Left ventricle myocardium inferior (tissue), 1 donor: ENCODE results near the gene VPS25. TPM values are rescaled to one million over a fixed set of nuclear protein-coding genes. Genes with fewer than 3 reads are reported as not detected.
"Not testable (repeated sequence)": the region's sequence is repeated elsewhere in the genome, so short reads cannot be mapped to it uniquely, and the experiment has no call there.

Experiments used
- DNase-seq: peaks from one replicate; pipeline ENCODE4 v3.0.0-alpha.2; 2020
- H3K27ac ChIP-seq: fragments of 200-600 bp; replicated peaks from 2 replicates; pipeline ENCODE4 v1.8.0; 2021
- H3K27me3 ChIP-seq: fragments of 200-600 bp; 2 replicates; pipeline ENCODE4 v1.8.0; 2021; ENCODE audit warnings: low read depth
- H3K36me3 ChIP-seq: fragments of 200-600 bp; 2 replicates; pipeline ENCODE4 v1.8.0; 2021
- H3K4me1 ChIP-seq: fragments of 200-600 bp; 2 replicates; pipeline ENCODE4 v1.8.0; 2021
- H3K4me3 ChIP-seq: fragments of 200-600 bp; 2 replicates; pipeline ENCODE4 v1.8.0; 2021; ENCODE audit warnings: mild to moderate bottlenecking, moderate library complexity
- H3K9me3 ChIP-seq: fragments of 200-600 bp; replicated peaks from 2 replicates; pipeline ENCODE4 v1.8.0; 2021
- intact Hi-C: fragments of 100-400 bp; cut with micrococcal nuclease; formaldehyde crosslinking; loops from one replicate; pipeline ENCODE4 v1.11.0; 2022
- total RNA-seq: library from RNA; stranded (reverse); fragmentation: NEBNext Ultra II Directional; extraction: Animal tissue kit (Norgen Biotek cat#: 25700); gene quantifications from one replicate; pipeline ENCODE4 v1.2.1, GENCODE V29; 2021
- TF ChIP-seq, protein P1 (sequence below): fragments of 200-600 bp; IDR thresholded peaks from 2 replicates; pipeline ENCODE4 v1.8.0; 2021; ENCODE audit warnings: antibody characterized with exemption, mild to moderate bottlenecking, borderline replicate concordance
- donor health status: DM: no; HTN: yes; CAD: no; lungs with severe emphysema.

The VPS25 gene
- total RNA-seq, 1 donor from 2014 or later, result 37.5 TPM

DNA sequence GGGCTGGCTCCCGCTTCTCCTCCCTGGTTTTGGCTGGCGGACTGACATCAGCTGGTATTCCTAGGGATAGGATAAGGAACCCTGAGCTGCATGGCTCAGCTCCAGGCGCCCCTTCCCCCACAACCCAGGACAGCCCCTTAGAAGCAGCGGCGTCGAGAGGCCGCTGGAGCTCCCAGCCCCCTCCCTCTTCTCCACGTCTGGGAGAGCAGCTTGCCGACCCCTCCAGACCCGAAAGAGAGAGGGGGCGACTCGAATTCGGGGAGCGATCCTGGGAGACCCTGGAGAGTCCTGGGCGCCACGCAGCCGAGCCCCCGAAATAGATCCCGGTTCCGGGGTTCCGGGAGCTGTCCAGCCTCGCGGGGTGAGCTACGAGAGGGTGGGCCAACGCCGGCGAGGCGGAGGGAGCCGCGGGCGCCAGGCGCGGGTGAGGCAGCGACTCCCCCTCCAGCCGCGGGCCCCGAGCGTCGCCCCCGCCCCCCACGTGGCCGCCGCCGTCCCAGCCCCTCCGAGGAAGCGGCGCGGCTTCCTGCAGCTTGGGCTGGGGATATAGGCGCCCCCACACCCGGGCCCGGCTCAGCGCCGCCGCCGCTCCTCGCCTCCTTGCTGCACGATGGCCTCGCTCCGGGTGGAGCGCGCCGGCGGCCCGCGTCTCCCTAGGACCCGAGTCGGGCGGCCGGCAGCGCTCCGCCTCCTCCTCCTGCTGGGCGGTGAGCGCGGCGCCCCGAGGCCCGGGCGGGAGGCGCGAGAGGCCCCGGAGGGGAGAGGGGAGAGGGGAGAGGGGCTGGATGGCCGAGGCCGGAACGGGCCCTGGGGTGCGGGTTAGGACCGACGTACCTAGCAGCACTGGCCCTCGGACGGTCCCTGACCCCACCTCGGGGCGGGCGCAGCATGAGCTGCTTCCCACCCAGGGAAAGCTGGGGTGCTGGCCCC is 12.3 kb upstream of the VPS25 start, which contains the start of gene RAMP2:
TSS of gene RAMP2 (plus strand) at position 576 of the 930 bp plus-strand sequence. CDS start at position 611, 35 bp downstream.
- DNase-seq, result peak; percentile 36
- TF ChIP-seq, protein P1, sequence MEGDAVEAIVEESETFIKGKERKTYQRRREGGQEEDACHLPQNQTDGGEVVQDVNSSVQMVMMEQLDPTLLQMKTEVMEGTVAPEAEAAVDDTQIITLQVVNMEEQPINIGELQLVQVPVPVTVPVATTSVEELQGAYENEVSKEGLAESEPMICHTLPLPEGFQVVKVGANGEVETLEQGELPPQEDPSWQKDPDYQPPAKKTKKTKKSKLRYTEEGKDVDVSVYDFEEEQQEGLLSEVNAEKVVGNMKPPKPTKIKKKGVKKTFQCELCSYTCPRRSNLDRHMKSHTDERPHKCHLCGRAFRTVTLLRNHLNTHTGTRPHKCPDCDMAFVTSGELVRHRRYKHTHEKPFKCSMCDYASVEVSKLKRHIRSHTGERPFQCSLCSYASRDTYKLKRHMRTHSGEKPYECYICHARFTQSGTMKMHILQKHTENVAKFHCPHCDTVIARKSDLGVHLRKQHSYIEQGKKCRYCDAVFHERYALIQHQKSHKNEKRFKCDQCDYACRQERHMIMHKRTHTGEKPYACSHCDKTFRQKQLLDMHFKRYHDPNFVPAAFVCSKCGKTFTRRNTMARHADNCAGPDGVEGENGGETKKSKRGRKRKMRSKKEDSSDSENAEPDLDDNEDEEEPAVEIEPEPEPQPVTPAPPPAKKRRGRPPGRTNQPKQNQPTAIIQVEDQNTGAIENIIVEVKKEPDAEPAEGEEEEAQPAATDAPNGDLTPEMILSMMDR, result peak; percentile 11
- H3K27me3 ChIP-seq, result peaks cover 26% of the 10 kb centered on the region
- H3K27ac ChIP-seq, result peak within 1 kb of the TSS; percentile 94
- intact Hi-C loops, result no loop called here
- H3K9me3 ChIP-seq, result no peaks in the 10 kb centered on the region
- H3K4me3 ChIP-seq, result peak within 1 kb of the TSS; percentile 81
- peaks cover 38% of the 10 kb centered on the region for H3K4me1 ChIP-seq
- no peaks in the 10 kb centered on the region for H3K36me3 ChIP-seq

DNA sequence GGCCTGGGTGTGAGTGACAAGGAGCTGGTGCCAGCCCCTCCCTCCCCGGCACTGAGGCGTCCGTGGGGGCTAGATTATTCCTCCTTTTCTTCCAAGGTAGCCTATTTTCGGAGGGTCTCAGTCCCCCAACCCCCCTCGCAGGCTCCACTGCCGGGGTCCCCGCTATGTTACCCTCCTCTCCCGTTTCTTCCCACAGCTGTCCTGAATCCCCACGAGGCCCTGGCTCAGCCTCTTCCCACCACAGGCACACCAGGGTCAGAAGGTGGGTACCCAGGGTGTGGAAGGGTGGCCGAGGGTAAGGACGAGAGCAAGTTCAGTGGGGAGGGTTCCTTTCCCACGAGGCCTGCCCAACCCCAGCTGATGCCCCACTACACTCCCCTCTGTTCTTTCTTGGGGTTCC is 11.6 kb upstream of the VPS25 start:
- peak overlapping the region; percentile 94 for H3K27ac ChIP-seq
- H3K4me3 ChIP-seq, result peak overlapping the region; percentile 81
- peaks cover 38% of the 10 kb centered on the region for H3K4me1 ChIP-seq
- intact Hi-C loops, result loop anchor here (2.0 kb wide), 1 partner anchor 41 kb away; no protein-coding TSS in a partner anchor
- peaks cover 31% of the 10 kb centered on the region for H3K27me3 ChIP-seq
- TF ChIP-seq, protein P1, result no peak
- no peaks in the 10 kb centered on the region for H3K9me3 ChIP-seq
- no peaks in the 10 kb centered on the region for H3K36me3 ChIP-seq
- no peak for DNase-seq

DNA sequence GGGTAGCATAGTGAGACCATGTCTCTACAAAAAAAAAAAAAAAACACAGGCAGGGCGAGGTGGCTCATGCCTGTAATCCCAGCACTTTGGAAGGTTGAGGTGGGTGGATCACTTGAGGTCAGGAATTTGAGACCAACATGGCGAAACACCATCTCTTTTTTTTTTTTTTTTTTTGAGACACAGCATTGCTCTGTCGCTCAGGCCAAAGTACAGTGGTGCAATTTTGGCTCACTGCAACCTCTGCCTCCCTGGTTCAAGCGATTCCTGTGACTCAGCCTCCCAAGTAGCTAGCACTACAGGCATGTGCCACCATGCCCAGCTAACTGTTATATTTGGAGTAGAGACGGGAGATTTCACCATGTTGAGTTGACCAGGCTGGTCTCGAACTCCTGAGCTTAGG is 7.1 kb upstream of the VPS25 start:
- no peaks in the 10 kb centered on the region for H3K9me3 ChIP-seq
- H3K36me3 ChIP-seq, result no peaks in the 10 kb centered on the region
- no peak overlapping the region for H3K27ac ChIP-seq
- peaks cover 25% of the 10 kb centered on the region for H3K4me1 ChIP-seq
- intact Hi-C loops, result no loop called here
- no peak for DNase-seq
- H3K27me3 ChIP-seq, result peaks cover 26% of the 10 kb centered on the region
- TF ChIP-seq, protein P1, result no peak
- H3K4me3 ChIP-seq, result no peak overlapping the region

DNA sequence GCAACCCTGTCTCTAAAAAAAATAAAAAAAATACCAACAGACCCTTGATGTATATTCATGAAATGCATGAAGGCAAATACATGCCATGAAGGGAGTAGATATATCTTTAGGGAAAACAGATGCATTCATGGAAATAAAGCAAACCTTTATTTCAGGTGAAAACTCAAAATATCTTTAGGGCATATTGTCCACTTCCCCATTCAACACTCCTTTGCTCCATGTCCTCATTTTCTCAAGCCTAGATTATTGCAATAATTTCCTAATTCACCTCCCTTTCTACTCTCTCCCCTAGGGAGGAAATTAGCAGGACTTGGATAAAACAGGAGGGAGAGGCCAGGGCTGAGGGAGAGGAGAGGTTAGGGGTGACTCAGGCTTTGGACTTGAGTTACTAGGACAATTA is 5.7 kb upstream of the VPS25 start:
- TF ChIP-seq, protein P1, result no peak
- H3K36me3 ChIP-seq, result no peaks in the 10 kb centered on the region
- no peak overlapping the region for H3K27ac ChIP-seq
- peaks cover 19% of the 10 kb centered on the region for H3K4me1 ChIP-seq
- no peaks in the 10 kb centered on the region for H3K9me3 ChIP-seq
- peaks cover 12% of the 10 kb centered on the region for H3K27me3 ChIP-seq
- no peak overlapping the region for H3K4me3 ChIP-seq
- no peak for DNase-seq
- intact Hi-C loops, result no loop called here

DNA sequence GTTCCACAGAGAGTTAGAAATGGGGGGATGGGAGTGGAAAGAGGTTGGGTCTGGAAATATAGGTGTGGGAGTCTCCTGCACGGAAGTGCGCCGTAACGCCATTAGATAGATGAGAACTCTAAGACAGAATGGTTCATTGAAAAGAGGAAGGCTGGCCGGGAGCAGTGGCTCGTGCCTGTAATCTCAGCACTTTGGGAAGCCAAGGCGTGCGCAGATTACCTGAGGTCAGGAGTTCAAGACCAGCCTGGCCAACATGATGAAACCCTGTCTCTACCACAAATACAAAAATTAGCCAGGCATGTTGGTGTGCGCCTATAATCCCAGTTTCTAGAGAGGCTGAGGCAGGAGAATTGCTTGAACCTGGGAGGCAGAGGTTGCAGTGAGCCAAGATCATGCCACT is 5.2 kb upstream of the VPS25 start:
- H3K4me1 ChIP-seq, result peaks cover 24% of the 10 kb centered on the region
- H3K4me3 ChIP-seq, H3K9me3 ChIP-seq, intact Hi-C loops, DNase-seq, H3K36me3 ChIP-seq, H3K27ac ChIP-seq: not testable (repeated sequence)
- H3K27me3 ChIP-seq, result peaks cover 10% of the 10 kb centered on the region

DNA sequence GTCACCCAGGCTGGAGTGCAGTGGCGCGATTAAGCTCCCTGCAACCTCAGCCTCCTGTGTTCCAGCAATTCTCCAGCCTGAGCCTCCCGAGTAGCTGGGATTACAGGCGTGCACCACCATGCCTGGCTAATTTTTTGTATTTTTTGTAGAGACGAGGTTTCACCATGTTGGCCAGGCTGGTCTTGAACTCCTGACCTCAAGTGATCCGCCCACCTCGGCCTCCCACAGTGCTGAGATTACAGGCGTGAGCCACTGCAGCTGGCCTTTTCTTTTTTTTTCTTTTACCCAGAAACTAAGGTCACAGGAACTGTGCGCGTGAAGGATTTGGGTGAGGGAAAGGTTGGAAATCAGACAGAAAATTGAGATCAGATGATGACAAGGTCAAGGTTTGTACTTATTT is 3.3 kb upstream of the VPS25 start:
- H3K4me3 ChIP-seq, H3K36me3 ChIP-seq, intact Hi-C loops, H3K9me3 ChIP-seq, DNase-seq, H3K27ac ChIP-seq: not testable (repeated sequence)
- H3K4me1 ChIP-seq, result peaks cover 22% of the 10 kb centered on the region
- H3K27me3 ChIP-seq, result peaks cover 10% of the 10 kb centered on the region
